ENCODE measurements around the gene SH3RF3.

The SH3RF3 gene

GRCh38 chr2:109473616-109474318 is 344.8 kb downstream of the SH3RF3 start:
- no peak for DNase-seq (ENCODE audit: low read depth in 3 of 3)

- no peak for DNase-seq (ENCODE audit: low read depth in 3 of 3)
Measured at GRCh38 chr2:109474319-109474825, 345.4 kb downstream of the SH3RF3 start.

GRCh38 chr2:109475531-109476210 is 346.7 kb downstream of the SH3RF3 start:
- DNase-seq (ENCODE audit: low read depth in 3 of 3) = no peak

- no peak for DNase-seq (ENCODE audit: low read depth in 3 of 3)
Measured at GRCh38 chr2:109476641-109477441, 347.8 kb downstream of the SH3RF3 start.

GRCh38 chr2:109478906-109479493 is 350.0 kb downstream of the SH3RF3 start:
- no peak for DNase-seq (ENCODE audit: low read depth in 3 of 3)

- no peak for DNase-seq (ENCODE audit: low read depth in 3 of 3)
Measured at GRCh38 chr2:109479804-109480203, 350.8 kb downstream of the SH3RF3 start.

GRCh38 chr2:109480486-109481195 is 351.6 kb downstream of the SH3RF3 start:
- no peak for DNase-seq (ENCODE audit: low read depth in 3 of 3)

- DNase-seq (ENCODE audit: low read depth in 3 of 3) = no peak
Measured at GRCh38 chr2:109481196-109481555, 352.2 kb downstream of the SH3RF3 start.

GRCh38 chr2:109481599-109481998 is 352.6 kb downstream of the SH3RF3 start:
- no peak for DNase-seq (ENCODE audit: low read depth in 3 of 3)

GRCh38 chr2:109482361-109482861 is 353.4 kb downstream of the SH3RF3 start:
- no peak for DNase-seq (ENCODE audit: low read depth in 3 of 3)

GRCh38 chr2:109486711-109487535 is 357.9 kb downstream of the SH3RF3 start:
- no peak for DNase-seq (ENCODE audit: low read depth in 3 of 3)

GRCh38 chr2:109487536-109487869 is 358.5 kb downstream of the SH3RF3 start:
- DNase-seq (ENCODE audit: low read depth in 3 of 3) = no peak

- DNase-seq (ENCODE audit: low read depth in 3 of 3) = no peak
Measured at GRCh38 chr2:109487871-109488655, 359.1 kb downstream of the SH3RF3 start.

GRCh38 chr2:109489296-109489695 is 360.3 kb downstream of the SH3RF3 start:
- DNase-seq (ENCODE audit: low read depth in 3 of 3) = no peak

- no peak for DNase-seq (ENCODE audit: low read depth in 3 of 3)
Measured at GRCh38 chr2:109493176-109493935, 364.4 kb downstream of the SH3RF3 start.

- no peak for DNase-seq (ENCODE audit: low read depth in 3 of 3)
Measured at GRCh38 chr2:109494351-109494750, 365.3 kb downstream of the SH3RF3 start.

- DNase-seq (ENCODE audit: low read depth in 3 of 3) = no peak
Measured at GRCh38 chr2:109497463-109497862, 368.5 kb downstream of the SH3RF3 start.

- DNase-seq (ENCODE audit: low read depth in 3 of 3) = no peak
Measured at GRCh38 chr2:109497911-109498870, 369.2 kb downstream of the SH3RF3 start.
